Measurements from ENCODE around the gene PSMA5.

Gene PSMA5

GRCh38 chr1:109365642-109366204 is 60.5 kb downstream of the PSMA5 start:
- no peak for DNase-seq

- no peak for DNase-seq
Observed at GRCh38 chr1:109361649-109362048, 64.6 kb downstream of the PSMA5 start.

- no peak for DNase-seq
Observed at GRCh38 chr1:109361069-109361468, 65.2 kb downstream of the PSMA5 start.

- no peak for DNase-seq
Observed at GRCh38 chr1:109357616-109358015, 68.6 kb downstream of the PSMA5 start.

GRCh38 chr1:109356915-109357314 is 69.3 kb downstream of the PSMA5 start:
- no peak for DNase-seq

- DNase-seq: no peak
Observed at GRCh38 chr1:109356505-109356904, 69.7 kb downstream of the PSMA5 start.

GRCh38 chr1:109354929-109355328 is 71.3 kb downstream of the PSMA5 start:
- DNase-seq: no peak

GRCh38 chr1:109351457-109351856 is 74.8 kb downstream of the PSMA5 start:
- no peak for DNase-seq

- DNase-seq: no peak
Observed at GRCh38 chr1:109350655-109351054, 75.6 kb downstream of the PSMA5 start.

- DNase-seq: no peak
Observed at GRCh38 chr1:109350182-109350581, 76.1 kb downstream of the PSMA5 start.

All from CD4-positive, alpha-beta T cell treated with Interleukin-1 beta for 1 hour (primary cell).